Measurements from ENCODE around the gene TEPSIN.

TEPSIN gene

DNA sequence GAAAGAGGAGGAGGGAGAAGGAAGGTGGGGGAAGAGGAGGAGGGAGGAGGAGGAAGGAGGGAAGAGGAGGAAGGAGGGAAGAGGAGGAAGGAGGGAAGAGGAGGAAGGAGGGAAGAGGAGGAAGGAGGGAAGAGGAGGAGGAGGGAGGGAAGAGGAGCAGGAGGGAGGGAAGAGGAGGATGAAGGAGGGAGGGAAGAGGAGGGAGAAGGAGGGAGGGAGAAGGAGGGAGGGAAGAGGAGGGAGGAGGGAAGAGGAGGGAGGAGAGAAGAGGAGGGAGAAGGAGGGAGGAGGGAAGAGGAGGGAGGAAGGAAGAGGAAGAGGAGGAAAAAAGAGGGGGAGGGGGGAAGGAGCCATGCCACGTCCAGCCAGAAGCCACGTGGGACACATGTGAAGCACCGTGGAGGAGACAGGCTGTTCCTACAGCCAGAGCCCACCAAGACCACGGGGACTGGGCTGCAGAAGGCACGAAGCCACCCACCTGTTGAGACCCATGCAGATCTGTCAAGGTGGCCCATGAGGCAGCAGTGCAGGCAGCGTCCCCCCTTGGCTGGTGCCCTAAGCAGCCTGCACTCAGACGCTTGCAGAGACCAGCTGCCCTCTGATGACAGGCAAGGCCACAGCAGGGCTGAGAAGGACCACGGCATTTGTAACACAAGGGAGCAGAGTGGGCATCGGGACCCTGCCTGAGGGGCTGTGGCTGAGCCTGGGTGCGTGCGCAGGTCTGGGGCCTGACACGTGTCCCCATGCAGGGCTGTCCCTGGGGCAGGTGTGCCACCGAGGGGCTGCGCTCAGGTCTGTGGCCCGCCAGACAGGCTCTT, 10.6 kb upstream of the TEPSIN start:
- no peak for DNase-seq

DNA sequence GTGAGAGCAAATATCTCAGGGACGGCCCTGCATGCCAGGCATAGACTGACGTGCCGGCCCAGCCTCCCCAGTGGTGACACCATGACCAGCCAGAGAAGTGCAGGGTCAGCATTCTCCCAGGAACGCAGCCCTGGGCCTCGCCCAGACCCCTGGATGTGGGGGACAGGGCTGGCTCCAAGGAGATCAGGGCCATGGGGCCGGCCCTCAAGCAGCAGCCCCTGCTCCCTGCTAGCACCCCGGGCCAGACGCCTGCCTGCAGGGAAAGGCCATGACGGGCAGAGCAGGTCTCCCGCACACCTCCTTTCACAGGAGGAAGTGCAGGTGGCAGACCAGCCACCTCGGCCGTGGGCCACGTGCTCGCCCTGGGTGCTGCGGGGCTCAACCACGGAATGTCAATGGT, 9.8 kb upstream of the TEPSIN start:
- DNase-seq = no peak

DNA sequence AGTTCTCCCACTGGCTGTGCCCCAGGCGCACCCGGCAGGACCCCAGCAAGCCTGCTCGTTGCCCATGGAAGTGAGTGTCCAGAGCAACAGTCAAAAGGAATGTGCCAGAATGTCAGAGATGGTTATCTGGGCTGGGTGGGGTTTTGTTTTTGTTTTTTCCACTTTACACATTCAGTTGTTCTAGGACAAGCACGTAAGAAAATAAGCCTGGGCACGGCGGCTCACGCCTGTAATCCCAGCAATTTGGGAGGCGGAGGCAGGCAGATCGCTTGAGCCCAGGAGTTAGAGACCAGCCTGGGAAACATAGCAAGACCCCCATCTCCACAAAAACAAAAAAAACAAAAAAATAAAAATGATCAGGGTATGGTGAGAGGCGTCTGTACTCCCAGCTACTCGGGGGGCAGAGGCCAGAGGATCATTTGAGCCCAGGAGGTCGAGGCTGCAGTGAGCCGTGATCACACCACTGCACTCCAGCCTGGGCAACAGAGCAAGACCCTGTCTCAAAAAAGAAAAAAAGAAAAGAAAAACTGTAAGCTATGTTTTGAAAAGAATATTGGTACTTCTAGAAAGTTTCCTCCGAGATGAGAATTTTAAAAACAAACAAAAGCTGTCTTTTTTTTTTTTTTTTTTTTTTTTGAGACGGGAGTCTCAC, 8.6 kb upstream of the TEPSIN start:
- DNase-seq = no peak

DNA sequence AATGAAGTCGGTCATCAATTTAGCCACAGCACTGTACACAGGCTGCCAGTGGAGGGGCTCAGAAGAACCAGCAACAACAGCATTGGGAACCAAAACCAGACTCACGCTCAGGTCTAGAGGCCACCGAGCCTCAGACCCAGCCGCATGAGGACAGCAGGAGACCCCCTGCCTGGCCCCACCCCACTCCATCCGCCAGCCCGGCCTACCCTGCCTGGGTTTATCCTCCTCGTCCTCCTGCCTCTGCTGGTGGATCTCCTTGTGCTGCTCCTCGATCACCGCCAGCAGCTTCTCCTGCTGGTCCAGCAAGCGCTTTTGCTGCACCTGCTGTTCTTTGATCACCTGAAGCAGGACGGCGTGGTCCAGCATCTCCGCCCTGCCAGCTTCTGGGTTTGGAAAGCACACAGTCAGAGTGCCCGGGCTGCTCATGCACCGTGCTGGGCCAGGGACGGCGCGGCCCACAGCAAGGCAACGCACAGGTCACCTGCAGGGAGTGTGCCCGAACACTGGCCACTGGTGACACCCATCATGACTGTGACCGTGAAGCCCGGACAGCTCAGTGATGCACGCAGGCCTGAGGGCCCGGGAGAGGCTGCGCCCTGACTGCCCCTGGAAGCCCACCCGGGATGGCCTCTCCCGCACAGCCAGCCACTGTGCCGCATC, 8.0 kb upstream of the TEPSIN start:
- DNase-seq = no peak

DNA sequence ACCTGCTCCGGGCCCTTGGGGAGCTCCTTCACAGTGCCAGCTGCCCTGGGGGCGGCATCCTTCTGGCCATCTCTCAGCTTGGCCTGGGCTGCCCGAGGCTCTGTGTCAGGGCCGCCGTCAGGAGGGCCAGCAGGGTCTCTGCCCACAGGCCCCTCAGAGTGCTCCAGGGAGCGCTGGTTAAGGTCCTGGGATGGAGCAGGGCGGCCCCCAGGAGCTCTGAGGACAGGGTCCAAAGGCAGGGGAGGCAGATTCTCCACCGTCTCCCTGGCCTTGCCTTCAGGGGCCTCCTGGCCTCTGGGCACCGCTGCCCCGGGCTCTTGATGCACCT, 7.5 kb upstream of the TEPSIN start:
- no peak for DNase-seq

DNA sequence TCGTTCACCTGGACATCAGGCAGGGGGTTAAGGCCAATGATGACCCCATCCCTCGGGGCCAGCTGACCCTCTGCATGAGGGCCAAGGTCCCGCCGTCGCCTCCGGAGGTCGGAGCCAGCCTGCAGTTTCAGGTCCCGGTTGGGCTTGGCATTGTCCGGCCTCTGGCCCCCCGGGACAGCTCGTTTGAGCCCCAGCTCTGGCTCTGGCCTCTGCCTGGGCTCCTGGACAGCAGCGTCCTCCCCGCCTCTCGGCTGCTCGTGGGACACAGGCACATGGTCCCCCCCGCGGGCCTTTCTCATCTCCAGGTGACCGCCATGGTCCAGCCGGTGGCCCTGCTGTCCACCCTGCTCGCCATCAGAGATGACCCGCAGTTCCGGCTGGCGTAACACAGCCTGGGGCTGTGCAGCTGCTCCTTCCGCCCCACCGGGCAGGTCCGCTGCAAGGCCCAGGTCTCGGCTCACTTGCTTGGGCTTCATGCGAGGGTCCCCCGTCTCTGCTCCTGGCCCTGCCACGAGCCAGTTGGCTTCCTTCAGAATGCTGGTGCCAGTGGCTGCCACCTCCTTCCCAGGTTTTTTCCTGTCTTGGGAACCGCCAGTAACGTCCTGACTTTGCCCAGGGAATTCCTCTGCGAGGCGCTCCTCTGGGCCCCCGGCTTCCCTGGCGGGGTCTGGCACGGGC, 6.9 kb upstream of the TEPSIN start:
- no peak for DNase-seq

DNA sequence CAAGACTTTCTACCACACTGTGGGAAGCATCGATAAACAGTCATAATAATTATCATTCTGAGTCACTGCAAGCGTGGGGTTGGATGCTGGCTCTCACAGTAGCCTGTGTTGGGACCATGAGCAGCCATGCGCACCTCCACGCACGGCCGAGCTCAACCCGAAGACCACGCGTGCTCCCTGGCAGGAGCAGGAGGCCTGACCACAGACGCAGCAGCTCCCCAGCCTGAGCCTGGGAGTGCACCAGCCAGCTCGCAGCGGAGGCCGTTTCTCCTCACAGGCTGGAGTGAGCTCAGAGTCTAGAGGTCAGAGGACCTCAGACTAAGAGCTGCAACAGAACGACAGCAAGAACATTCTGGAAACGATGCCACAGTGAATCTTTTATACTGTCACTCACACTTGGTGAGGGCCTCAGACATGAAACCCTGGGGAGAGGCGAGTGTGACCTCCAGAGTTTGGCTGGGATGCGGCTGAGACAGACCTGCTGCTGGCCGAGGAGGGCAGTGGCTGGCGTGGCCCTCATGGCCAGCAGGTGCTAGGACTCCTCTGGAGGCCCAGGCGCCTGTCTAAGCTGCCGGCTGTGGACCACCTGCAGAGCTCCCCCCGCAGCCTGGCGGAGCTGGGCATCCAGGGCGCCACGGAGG, 6.3 kb upstream of the TEPSIN start:
- no peak for DNase-seq

DNA sequence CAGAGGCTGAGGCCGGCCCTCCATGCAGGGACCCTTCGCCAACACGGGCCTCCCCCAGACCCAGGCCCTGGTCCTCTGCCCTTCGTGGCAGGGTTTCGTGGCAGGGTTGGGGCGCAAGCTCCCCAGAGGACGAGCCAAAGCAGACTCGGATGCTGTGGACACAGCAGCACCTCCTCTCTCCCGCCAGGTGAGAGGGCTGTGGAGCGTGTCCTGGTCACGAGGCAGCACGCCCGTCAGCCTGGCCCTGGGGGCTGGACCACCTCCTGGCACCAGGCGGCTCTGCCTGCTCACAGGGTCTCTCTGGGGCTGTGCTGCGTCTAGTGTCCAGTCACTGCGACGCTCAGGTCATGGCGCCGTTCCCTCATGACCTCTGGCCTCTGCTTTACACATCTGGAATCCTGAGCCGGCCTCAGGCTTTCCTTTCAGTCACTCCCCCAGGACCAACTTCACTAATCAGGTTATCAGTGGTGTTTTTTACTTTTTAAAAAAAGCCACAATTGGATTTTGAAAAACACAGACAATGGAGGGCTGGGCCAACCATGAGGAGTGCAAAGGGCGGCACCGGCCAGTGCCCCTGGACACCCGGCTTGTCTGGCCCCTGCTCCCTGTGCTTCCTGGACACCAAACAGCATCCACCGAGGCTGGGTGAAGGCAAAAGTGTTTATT, 5.6 kb upstream of the TEPSIN start:
- no peak for DNase-seq

DNA sequence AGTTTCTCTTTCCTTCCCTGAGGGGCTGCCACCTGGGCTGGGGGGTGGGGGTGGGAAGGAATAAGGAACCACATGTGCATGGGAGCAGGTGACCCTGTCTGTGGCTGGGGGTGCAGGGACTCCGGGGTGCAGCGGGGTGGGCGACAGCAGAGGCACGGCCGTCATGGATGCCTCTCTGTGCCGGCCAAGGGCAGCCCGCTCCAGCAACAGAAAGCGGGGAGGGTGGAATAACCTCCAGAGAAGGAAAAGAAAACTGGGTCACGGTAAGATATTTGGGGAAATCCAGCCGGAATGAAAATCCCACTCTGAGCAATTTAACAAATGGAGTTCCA, 4.4 kb upstream of the TEPSIN start:
- no peak for DNase-seq

DNA sequence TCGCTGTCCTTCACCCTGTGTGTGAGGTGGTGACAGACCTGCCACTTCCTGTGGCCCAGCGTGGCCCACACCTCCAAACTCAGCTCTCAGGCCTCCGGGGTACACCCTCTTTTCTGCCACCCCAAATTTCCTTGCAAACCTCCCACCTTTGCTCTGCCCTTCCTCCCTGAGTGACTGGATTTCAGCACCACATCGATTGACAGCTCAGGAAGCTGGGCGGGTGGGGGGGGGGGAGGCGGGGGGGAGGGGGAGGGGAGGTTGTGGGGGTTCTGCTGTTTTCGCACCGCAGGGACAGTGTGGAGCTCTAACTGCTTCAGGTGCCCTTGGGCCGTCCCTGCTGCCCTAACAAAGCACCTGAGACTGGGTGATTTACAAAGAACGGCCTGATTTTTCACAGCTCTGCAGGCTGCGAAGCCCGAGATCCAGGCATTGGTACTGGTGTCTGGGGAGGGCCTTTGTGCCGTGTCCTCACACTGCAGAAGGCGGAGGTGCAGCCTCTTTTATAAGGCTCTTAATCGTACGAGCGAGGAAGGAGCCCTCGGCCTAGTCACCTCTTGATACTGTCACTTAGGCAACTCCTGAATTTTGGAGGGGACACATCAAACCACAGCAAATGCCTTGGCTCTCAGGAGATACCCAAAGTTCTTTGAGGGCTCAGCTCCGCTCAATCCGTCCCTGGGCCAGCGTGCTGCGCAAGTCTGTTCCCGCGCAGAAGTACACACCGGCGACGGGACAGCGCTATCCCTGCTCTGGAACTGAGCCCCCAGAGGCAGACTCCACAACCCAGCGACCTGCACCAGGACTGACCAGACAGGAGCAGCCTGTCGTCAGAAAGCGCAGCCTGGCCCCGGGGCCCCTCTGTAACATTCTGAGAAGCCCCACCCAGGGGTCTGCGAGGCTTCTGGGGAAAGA, 3.8 kb upstream of the TEPSIN start:
- no peak for DNase-seq

DNA sequence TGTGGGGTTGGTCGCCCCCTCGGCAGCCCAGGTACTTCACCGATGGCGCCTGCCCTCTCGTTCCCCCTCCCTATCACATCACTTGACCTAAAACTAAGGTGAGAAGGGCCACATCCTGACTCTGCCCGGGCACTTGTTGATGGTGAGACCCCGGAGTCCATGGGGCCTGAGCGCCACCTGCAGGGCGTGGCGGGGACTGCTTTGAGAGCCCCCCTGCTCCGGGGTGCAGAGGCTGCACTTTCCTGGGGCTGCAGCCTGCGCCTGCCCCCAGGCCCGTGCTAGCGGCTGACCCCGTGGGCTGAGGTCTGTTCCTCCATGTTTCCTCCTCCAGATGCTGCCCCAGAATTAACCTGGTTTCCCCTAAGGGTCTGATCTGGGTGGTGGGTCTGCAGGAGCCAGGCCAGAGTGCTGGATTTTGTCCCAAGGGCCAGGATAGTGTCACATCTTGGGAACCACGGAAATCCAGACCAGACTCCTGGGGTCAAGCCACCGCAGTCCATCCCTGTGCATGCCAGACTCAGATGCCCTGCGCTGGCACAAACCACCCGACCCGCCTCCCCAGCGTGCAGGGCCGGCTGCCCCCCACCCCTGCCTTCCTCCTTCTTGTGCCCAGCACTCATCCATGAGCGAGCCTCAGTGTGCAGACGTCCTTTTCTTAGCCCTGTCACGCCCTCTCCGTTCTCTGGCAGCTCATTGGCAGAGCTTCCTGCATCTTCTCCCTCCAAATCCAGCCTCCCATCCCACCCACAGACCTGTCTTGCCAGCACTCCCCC, 3.0 kb upstream of the TEPSIN start:
- DNase-seq = peak; percentile 45 to 53

DNA sequence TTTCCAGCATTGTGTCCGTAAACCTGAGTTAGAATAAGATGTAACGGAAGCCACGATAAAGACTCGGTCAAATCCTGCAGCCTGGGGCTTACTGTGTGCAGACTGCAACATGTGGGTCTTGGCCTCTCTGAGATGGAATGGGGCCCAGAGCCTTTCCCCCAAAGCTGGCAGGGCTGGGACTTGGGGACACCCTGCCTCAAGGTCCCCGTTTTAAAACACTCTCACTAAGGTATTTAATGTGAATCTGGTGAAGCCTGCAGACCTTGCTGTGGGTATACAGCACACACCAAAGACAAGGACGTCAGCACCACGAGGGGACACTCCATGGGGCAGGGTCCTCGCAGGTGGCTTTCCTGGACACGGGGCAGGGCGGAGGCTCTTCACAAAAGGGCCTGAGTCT, 2.3 kb upstream of the TEPSIN start:
- DNase-seq = no peak

DNA sequence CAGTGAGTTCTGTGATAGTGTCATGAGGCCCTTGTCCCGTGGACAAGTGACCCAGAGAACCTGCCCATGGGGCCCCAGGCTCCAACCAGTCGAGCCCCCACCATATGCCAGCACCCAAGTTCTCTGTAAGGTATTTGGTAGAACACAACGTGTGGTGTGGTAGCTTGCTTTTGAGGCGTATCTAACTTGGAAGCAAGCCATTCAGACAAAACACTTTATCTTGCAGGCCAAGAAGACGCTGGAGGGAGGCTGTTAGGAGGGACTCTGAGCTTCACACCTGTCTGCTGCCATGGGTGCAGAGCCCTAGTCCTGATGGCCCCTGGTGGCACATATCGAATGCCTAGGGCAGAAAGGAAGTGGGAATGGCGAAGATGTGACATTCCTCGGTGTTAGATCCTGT, 1.9 kb upstream of the TEPSIN start:
- no peak for DNase-seq

DNA sequence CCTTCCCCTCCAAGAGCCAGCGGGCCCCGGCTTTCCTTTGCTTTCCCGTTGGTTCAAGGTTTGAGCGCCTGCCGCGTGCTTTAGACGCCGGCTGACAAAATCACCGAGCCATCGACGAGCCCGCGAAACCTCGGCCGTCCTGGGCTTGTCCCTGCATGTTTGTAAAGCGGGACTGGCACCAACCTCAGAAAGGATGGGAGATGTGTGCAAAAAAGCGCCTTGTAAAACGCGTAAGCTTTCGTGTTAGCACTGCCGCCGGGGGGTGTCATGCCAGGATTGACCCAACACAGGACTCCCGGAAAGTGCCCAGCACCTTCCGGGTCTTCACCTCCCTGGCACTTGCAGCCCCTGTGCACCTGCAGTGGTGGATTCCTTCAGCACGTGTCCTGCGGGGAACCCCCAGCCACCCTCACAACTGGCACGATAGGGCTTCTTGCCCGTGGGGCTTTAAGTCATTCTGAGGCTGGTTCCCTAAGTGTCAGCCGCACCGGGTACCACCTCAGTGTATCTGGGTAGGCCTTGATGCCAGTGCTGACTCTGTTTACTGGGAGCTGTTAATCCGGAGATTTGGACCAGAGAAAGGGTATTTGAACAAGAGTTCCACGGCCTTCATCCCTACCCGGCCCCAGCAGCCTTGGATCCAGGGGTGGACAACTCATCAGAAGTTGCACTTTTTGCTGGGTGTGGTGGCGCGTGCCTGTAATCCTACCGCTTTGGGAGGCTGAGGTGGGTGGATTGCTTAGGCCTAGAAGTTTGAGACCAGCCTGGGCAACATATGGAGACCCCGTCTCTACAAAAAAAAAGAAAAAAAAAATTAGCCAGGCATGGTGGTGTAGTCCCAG, 1.1 kb upstream of the TEPSIN start:
- DNase-seq = peak; percentile 43 to 45

DNA sequence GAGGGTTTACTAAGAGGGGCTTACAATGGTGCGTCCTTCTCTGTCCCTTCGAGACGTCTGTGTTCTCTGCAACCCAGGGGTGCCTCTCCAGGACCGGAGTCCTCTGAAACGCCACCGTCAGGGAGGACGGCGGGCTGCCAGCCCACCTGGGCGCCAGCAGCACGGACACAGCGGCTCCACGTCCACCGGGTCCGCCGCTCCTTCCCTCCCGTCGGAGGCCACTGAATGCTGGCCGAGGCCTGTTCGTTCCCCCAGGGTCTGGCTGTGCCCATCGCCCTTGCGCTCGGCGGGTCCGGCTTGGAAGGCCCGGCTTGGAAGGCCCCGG, 403 bp downstream of the TEPSIN start:
- DNase-seq = no peak

DNA sequence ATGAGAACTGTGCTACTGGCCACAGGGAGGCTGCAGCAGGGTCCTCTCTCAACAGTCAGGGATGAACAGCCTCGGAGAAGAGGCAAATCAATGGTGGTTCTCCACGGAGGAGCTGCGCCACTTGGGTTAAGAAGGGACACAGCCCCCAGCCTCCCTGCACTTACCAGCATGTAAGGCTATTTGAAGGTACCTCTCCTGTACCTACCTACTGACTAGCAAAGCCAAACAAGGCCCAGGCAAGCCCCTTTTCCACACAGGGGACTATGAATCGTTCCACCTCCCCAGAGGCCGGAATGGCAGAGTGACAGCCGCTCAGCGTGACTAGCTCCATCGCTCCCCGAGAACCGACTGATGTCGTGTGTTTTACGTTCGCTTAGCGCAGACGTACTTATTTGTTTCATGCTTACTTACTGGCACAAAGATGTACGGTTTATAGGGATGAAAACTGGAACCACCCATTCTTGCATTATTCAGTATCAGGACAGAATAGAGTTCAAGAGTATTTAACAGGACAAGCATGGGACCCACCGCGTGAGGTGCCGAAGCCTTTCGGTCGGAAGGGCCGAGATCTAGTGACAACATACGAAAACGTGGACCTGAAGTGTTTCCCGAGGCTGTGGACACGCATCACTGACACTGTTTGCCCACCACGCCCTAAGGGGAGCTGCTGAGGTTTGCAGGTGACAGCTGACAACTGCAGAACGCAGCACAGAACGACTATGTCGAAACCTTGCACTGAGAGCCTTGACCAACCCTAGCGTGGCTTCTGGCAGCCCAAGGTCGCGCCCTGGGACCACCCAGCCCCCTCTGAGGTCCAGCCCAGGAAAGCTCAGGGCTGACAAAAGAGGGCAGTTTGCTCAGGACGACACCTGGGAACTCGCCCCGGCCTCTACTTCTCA, 1.0 kb downstream of the TEPSIN start:
- DNase-seq = no peak

DNA sequence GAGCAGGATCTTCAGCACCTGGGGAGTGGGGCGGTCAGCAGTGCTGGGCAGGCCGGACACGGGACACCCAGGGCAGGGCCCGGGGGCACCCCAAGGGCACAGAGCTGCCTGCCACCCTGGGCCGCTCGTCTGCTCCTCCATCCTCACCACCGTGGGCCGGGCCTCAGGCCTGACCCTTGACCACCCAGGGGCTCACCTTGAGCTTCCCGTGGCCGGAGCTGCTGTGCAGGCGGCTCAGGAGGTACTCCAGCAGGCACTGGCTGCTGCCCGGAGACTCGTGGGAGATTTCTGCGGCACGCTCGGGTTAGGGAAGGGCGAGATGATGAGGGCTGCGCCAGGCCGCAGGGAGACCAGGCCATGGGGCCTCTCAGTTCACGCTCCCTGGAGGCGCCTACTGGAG, 2.1 kb downstream of the TEPSIN start:
- no peak for DNase-seq

DNA sequence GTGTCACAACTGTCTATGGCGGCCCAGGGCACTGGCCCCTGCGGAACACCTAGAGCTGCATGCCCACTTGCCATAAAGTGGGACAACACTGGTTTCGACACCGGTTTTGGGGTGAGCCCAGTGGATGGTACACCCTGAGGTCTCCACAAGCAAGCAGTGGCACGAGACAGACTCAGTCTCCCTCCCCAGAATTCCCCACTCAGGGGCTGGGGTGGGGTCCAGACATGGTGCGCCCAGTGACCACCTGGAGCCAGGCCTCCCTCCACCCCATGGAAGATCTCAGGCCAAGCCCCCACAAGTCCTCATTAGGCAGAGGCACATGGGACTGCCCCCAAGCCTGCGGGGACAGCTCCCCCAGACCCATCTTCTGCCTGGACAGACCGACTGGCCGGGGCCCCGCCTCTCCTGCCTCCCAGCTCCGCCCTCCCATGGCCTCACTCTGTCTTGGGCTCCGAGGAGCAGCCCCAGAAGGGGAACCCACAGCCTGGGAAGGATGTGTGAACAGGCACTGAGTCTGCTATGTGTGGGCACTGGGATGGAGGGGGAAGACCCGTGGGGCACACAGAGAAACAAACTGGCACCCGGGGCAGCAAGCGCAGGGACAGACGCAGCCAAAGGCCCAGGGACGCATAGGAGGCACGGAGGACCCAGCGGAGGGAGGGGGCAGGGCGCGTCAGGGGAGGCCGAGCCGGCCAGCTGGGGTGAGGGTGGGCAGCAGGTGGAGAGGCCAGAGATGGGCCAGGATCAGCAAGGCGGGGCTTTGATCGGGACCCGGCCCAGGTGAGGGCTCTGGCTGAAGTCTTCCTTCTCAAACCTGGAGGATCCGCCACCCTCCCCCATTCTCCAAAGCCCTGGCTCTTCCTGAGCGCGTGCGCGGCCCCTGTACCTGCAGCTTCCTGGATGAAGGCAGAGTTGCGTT, 2.8 kb downstream of the TEPSIN start:
- DNase-seq = no peak
